Epithelial cell of proximal tubule (primary cell): ENCODE data around the gene MATN4. TPM values are rescaled to one million over a fixed set of nuclear protein-coding genes. Genes with fewer than 3 reads are reported as not detected.

Experiments used
- DNase-seq: peaks from one replicate; pipeline ENCODE4 v3.0.0-alpha.2; 2011; ENCODE audit warnings: low read depth
- H3K4me3 ChIP-seq: 2 replicates; pipeline ENCODE4 v1.5.1; 2011; ENCODE audit warnings: low read depth, mild to moderate bottlenecking, low read length
- CTCF ChIP-seq: conservative IDR thresholded peaks from 2 replicates; pipeline ENCODE4 v1.5.1; 2012; ENCODE audit warnings: low read depth, mild to moderate bottlenecking, low read length
- total RNA-seq: library from RNA; depleted of rRNA; stranded (reverse); fragments of >200 nt; gene quantifications from 2 replicates; pipeline ENCODE4 v1.2.3, GENCODE V29; 2015

Gene MATN4
- total RNA-seq, 1 donor from 2014 or later = not detected

GRCh38 chr20:45329497-45330319 is 21.6 kb upstream of the MATN4 start:
- no peak overlapping the region for H3K4me3 ChIP-seq
- TF ChIP-seq CTCF = peak; percentile 40
- no peak for DNase-seq

- DNase-seq = no peak
- no peak for TF ChIP-seq CTCF
- no peak overlapping the region for H3K4me3 ChIP-seq
Measured at GRCh38 chr20:45328451-45328850, 20.4 kb upstream of the MATN4 start.

GRCh38 chr20:45325371-45325770 is 17.3 kb upstream of the MATN4 start:
- H3K4me3 ChIP-seq = no peak overlapping the region
- no peak for DNase-seq
- no peak for TF ChIP-seq CTCF

GRCh38 chr20:45323731-45324130 is 15.6 kb upstream of the MATN4 start:
- DNase-seq = no peak
- no peak overlapping the region for H3K4me3 ChIP-seq
- TF ChIP-seq CTCF = no peak

- peak; percentile 45 for TF ChIP-seq CTCF
- H3K4me3 ChIP-seq = no peak overlapping the region
- DNase-seq = no peak
Measured at GRCh38 chr20:45322952-45323383, 14.9 kb upstream of the MATN4 start.

GRCh38 chr20:45320948-45321595 is 13.0 kb upstream of the MATN4 start:
- H3K4me3 ChIP-seq = no peak overlapping the region
- DNase-seq = no peak
- no peak for TF ChIP-seq CTCF
